ENCODE data around the gene GNB1L. TPM values are rescaled to one million over a fixed set of nuclear protein-coding genes. Genes with fewer than 3 reads are reported as not detected.

The GNB1L gene
- total and polyA plus RNA-seq, 10 of the 15 experiments (the other 5 are each of a cell fraction or from before 2014, with no cell fraction given), result 0.21 to 19.4 (median 6.8) TPM

GRCh38 chr22:19747551-19747950, 107.1 kb downstream of the GNB1L start:
- ATAC-seq (no peak), FAIRE-seq (no peak), DNase-seq (ENCODE audit: low read depth, low spot score) (no peak)
- no peak for TF ChIP-seq POLR2A (IDR thresholded peaks at IDR 0.05; ENCODE audit: low read depth, low read length)
- no peak for TF ChIP-seq MEF2B (IDR thresholded peaks at IDR 0.05; ENCODE audit: partially characterized antibody, poor library complexity, severe bottlenecking)
- TF ChIP-seq, protein P1, sequence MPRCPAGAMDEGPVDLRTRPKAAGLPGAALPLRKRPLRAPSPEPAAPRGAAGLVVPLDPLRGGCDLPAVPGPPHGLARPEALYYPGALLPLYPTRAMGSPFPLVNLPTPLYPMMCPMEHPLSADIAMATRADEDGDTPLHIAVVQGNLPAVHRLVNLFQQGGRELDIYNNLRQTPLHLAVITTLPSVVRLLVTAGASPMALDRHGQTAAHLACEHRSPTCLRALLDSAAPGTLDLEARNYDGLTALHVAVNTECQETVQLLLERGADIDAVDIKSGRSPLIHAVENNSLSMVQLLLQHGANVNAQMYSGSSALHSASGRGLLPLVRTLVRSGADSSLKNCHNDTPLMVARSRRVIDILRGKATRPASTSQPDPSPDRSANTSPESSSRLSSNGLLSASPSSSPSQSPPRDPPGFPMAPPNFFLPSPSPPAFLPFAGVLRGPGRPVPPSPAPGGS (IDR thresholded peaks at IDR 0.05; ENCODE audit: borderline replicate concordance, insufficient read depth, low read depth, low read length, poor library complexity, severe bottlenecking), result no peak
- TF ChIP-seq CBX5 (IDR thresholded peaks at IDR 0.05; ENCODE audit: low read depth), result no peak
- TF ChIP-seq SUZ12 (IDR thresholded peaks at IDR 0.05; ENCODE audit: unreplicated experiment), result no peak
- no peak for TF ChIP-seq CBFB (IDR thresholded peaks at IDR 0.05; ENCODE audit: low read depth)
- TF ChIP-seq ELK1 (IDR thresholded peaks at IDR 0.05; ENCODE audit: low read depth, low read length), result no peak
- no peak overlapping the region for H3K4me3 ChIP-seq
- H3K4me1 ChIP-seq (ENCODE audit: control insufficient read depth, insufficient read depth, low read length), result no peaks in the 10 kb centered on the region
- no peaks in the 10 kb centered on the region for H3K9me3 ChIP-seq (replicated peaks; ENCODE audit: control insufficient read depth, insufficient read depth, low read length)
- H3K9ac ChIP-seq (ENCODE audit: control insufficient read depth, insufficient read depth, low read length), result no peak overlapping the region
- no peak overlapping the region for H2AFZ ChIP-seq (ENCODE audit: control insufficient read depth, low read depth, low read length)
- BruUV-seq (replicated peaks), result no TSS peak
- no peaks in the 10 kb centered on the region for H3K79me2 ChIP-seq (ENCODE audit: control insufficient read depth, insufficient read depth, low read length)
- WGBS (ENCODE audit: insufficient coverage, insufficient replicate concordance, low lambda C conversion rate, missing lambda C conversion rate), result 13% methylated on average over 12 of the region's 12 CpGs
- peaks cover 0 to 3% of the 10 kb centered on the region in 2 experiments; a peak in 3 of 4 replicates for H3K27me3 ChIP-seq (replicated peaks in 1 of 2; ENCODE audit: control insufficient read depth in 2 of 2, insufficient read depth in 2 of 2, low read length in 1 of 2)
- intact Hi-C loops (cut with micrococcal nuclease; ENCODE audit: unreplicated experiment), result no loop called here
- CTCF ChIA-PET, result interaction anchor here (0.6 to 1.1 kb wide), 2 partner anchors 9 to 167 kb away, joined by 3 to 4 read pairs; no protein-coding TSS in a partner anchor
- no peak overlapping the region for H3K27ac ChIP-seq (ENCODE audit: control insufficient read depth, insufficient read depth)
- in situ Hi-C loops (cut with MboI), result no loop called here
- H3K36me3 ChIP-seq (ENCODE audit: control insufficient read depth in 2 of 2, insufficient read depth in 2 of 2, low read length in 1 of 2), result no peaks in the 10 kb centered on the region
- H3K4me2 ChIP-seq (ENCODE audit: control insufficient read depth, insufficient read depth), result no peak overlapping the region
- SMC1A ChIA-PET (ENCODE audit: uncharacterized antibody, unreplicated experiment), result no interaction called here
- RAD21 ChIA-PET (ENCODE audit: unreplicated experiment), result no interaction called here
- POLR2A ChIA-PET, result no interaction called here
- H4K20me1 ChIP-seq (ENCODE audit: control insufficient read depth, insufficient read depth), result peaks cover 1% of the 10 kb centered on the region; the same call in 1 of the 2 replicates

Measured in GM12878 (cell line).